ENCODE data around the gene TCF7L1. TPM values are rescaled to one million over a fixed set of nuclear protein-coding genes. Genes with fewer than 3 reads are reported as not detected.
A peak's percentile ranks its signal among the peaks of the same experiment; 100 is the strongest.
"Not testable (repeated sequence)": the region's sequence is repeated elsewhere in the genome, so short reads cannot be mapped to it uniquely, and the experiment has no call there.

The TCF7L1 gene
- total RNA-seq, 1 donor from 2014 or later: 7.1 TPM

- ATAC-seq (no peak), DNase-seq (no peak)
- intact Hi-C loops (cut with micrococcal nuclease): loop anchor here (5.0 kb wide), 1 partner anchor 156 kb away; the partner anchor contains the start of gene TCF7L1
Observed at GRCh38 chr2:85288244-85288725, 155.1 kb downstream of the TCF7L1 start.

GRCh38 chr2:85291425-85292023 lies 158.3 kb downstream of the TCF7L1 start:
- DNase-seq (no peak), ATAC-seq (no peak)
- intact Hi-C loops (cut with micrococcal nuclease): no loop called here

- intact Hi-C loops (cut with micrococcal nuclease): no loop called here
- DNase-seq (no peak), ATAC-seq (peak; percentile 44)
Observed at GRCh38 chr2:85302121-85302520, 168.9 kb downstream of the TCF7L1 start.

- ATAC-seq: no peak
Observed at GRCh38 chr2:85303780-85304531, 170.8 kb downstream of the TCF7L1 start.

GRCh38 chr2:85307527-85307897 lies 174.3 kb downstream of the TCF7L1 start:
- intact Hi-C loops (cut with micrococcal nuclease): no loop called here
- no peak for ATAC-seq
- no peak for DNase-seq

More at GRCh38 chr2:85303780-85304531, 170.8 kb downstream of the TCF7L1 start:
- DNase-seq: no peak
- intact Hi-C loops (cut with micrococcal nuclease): no loop called here

- intact Hi-C loops (cut with micrococcal nuclease): no loop called here
- no peak for ATAC-seq
- no peak for DNase-seq
Observed at GRCh38 chr2:85308201-85308600, 175.0 kb downstream of the TCF7L1 start.

- DNase-seq: peak; percentile 70
- intact Hi-C loops (cut with micrococcal nuclease): no loop called here
- peak; percentile 59 for ATAC-seq
Observed at GRCh38 chr2:85308896-85309555, 175.8 kb downstream of the TCF7L1 start.

- intact Hi-C loops (cut with micrococcal nuclease): no loop called here
- ATAC-seq: no peak
- no peak for DNase-seq
Observed at GRCh38 chr2:85309699-85310321, 176.6 kb downstream of the TCF7L1 start.

GRCh38 chr2:85310330-85310729 lies 177.1 kb downstream of the TCF7L1 start:
- DNase-seq (no peak), ATAC-seq (no peak)
- intact Hi-C loops (cut with micrococcal nuclease): no loop called here

GRCh38 chr2:85312404-85312803 lies 179.2 kb downstream of the TCF7L1 start:
- ATAC-seq (no peak), DNase-seq (no peak)
- intact Hi-C loops (cut with micrococcal nuclease): no loop called here

GRCh38 chr2:85314884-85315242 lies 181.7 kb downstream of the TCF7L1 start:
- ATAC-seq (peak; percentile 36), DNase-seq (no peak)
- intact Hi-C loops (cut with micrococcal nuclease): no loop called here

- DNase-seq; ATAC-seq; intact Hi-C loops (cut with micrococcal nuclease): not testable (repeated sequence)
Observed at GRCh38 chr2:85315921-85316320, 182.7 kb downstream of the TCF7L1 start.

- DNase-seq (no peak), ATAC-seq (peak; percentile 18)
- intact Hi-C loops (cut with micrococcal nuclease): no loop called here
Observed at GRCh38 chr2:85318222-85319074, 185.3 kb downstream of the TCF7L1 start.

- intact Hi-C loops (cut with micrococcal nuclease): no loop called here
- DNase-seq (no peak), ATAC-seq (no peak)
Observed at GRCh38 chr2:85319796-85320195, 186.6 kb downstream of the TCF7L1 start.

GRCh38 chr2:85323351-85323987 lies 190.3 kb downstream of the TCF7L1 start:
- no peak for ATAC-seq
- no peak for DNase-seq
- intact Hi-C loops (cut with micrococcal nuclease): no loop called here

- DNase-seq; intact Hi-C loops (cut with micrococcal nuclease); ATAC-seq: not testable (repeated sequence)
Observed at GRCh38 chr2:85323988-85324367, 190.8 kb downstream of the TCF7L1 start.

GRCh38 chr2:85324639-85325465 lies 191.7 kb downstream of the TCF7L1 start:
- ATAC-seq (no peak), DNase-seq (no peak)
- intact Hi-C loops (cut with micrococcal nuclease): no loop called here

- intact Hi-C loops (cut with micrococcal nuclease): no loop called here
- ATAC-seq: no peak
Observed at GRCh38 chr2:85325466-85325811, 192.2 kb downstream of the TCF7L1 start.

More at GRCh38 chr2:85325466-85325811, 192.2 kb downstream of the TCF7L1 start:
- no peak for DNase-seq
